HG03354 (cell line): ENCODE data around the gene ZDHHC24.

Experiments
- ATAC-seq: cut with Tn5 transposase; IDR thresholded peaks from one replicate; pipeline ENCODE4 v1.9.1; 2021; ENCODE audit warnings: mild to moderate bottlenecking; ENCODE audit not compliant: unreplicated experiment, poor library complexity, severe bottlenecking

Gene ZDHHC24

GRCh38 chr11:66523611-66524010 lies 22.2 kb downstream of the ZDHHC24 start:
- no peak for ATAC-seq

DNA sequence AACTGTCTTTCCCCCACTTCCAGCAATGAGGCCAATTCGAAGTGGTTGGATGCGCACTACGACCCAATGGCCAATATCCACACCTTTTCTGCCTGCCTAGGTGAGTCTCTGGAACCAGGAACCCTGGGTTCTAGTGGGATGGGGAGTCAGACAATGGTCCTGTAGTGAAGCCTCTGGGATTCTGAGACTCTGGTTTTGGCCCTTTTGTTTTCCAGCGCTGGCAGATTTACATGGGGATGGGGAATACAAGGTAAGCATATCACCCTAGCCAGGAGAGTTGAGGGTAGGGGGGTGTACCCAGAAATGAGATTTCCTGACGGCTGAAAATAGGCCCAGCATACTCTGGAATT lies 34.9 kb downstream of the ZDHHC24 start:
- ATAC-seq: no peak

DNA sequence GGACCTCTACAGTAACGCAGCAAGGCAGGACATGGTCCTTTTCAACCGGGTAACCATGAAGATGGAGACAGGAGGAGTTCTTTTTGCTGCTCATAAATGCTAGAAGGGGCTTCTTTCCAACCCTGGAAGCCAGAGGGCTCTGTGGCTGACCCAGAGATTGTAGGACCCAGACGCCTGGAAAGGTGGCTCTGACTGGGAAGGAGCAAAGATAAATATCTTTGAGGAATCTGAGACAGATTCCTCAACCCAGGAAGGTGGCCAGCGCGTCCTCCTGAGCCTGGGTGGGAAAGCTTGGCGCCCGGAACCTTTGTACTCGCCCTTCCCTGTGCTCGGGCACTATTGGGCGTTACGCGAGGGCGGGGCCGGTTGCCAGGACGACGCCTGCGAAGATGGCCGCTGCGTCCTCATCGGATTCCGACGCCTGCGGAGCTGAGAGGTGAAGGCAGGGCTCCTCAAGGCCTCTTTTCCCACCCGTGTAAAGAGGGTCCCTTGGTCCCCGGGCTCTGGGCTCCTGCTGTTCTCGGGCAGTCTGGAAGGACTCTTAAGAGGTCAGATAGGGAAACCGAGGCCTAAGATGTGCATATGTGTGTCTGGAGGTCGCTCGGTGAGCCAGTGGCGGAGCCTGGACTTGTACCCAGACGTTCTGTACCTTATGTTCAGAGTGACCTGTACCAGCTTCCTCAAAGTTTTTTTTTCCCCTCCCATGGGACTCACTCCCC lies 35.4 kb downstream of the ZDHHC24 start, which contains the start of gene BBS1:
BBS1 (plus strand) TSS at position 365 of the 719 bp plus-strand sequence; CDS start at position 390, 25 bp downstream.
- ATAC-seq: peak; percentile 79

GRCh38 chr11:66509131-66509561 lies 36.7 kb downstream of the ZDHHC24 start:
- ATAC-seq: no peak

DNA sequence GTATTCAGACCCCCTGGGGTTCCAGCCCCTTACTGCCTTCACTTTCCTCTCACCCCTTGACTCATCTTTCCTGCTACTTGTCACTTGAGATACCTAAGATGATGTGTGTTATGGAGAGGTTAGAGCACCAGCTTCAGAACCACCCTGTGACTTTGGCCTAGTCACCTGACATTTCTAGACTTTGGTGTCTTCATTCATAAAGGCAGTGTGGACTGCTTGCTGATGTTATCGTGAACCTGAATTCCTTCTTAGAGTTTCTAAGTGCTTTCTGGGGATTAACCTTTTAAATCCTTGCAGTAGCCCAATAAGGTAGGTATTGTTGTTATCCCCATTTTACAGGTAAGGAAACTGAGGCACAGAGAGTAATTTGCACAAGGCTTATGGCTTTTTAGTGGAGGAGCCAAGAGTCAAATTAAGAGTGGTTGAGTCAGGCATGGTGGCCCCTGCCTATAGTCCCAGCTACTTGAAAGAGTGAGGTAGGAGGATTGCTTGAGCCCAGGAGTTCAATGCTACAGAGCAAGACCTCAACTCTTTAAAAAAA lies 40.5 kb downstream of the ZDHHC24 start:
- ATAC-seq: no peak

DNA sequence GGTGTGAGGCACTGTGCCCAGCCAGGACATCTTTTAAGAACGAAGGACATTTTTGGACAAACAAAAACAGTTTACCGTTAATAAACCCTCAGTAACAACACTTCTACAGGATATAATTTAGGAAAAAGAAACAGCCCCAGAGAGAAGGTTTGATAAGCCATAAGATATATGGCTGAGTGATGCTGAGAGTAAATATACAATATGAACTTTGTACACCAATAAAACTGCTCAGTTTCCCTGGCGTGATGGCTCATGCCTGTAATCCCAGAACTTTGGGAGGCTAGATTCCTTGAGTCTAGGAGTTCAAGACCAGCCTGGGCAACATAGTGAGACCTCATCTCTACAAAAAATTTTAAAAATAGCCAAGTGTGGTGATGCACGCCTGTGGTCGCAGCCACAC lies 47.3 kb downstream of the ZDHHC24 start:
- ATAC-seq: no peak

- no peak for ATAC-seq
Observed at GRCh38 chr11:66497206-66497605, 48.6 kb downstream of the ZDHHC24 start.

DNA sequence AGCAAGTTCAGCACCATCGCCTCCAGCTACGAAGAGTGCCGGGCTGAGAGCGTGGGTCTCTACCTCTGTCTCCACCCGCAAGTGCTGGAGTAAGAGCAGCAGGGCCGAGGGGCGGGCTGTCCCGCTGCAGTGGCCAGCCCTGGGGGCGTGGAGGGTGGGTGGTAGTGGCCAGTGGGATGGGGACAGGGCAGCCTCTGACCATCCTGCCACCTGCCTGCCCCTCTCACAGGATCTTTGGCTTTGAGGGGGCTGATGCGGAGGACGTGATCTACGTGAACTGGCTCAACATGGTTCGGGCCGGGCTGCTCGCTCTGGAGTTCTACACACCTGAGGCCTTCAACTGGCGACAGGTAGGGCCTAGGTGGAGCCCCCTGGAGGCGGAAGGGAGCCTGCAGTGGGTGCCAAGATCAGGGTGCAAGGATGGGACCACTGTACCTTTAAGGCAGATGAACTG lies 50.4 kb downstream of the ZDHHC24 start:
- no peak for ATAC-seq

DNA sequence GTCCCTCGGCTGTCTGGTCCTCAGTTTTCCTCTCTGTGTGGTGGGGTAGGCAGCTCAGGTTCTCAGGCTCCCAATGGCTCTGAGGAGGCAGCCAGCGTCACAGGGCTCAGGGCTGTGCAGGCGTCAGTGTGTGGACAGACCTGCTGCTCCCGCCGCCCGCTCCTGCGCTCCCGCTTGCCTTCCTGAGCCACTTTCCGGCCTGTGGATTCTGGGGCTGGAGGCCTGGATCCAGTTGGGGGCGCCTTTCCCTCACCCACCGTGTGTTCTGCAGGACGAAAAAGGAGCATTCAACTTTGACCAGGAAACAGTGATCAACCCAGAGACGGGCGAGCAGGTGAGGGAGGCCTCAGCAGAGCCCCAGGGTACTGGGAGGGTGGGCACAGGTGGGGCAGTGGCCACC lies 50.9 kb downstream of the ZDHHC24 start:
- no peak for ATAC-seq

DNA sequence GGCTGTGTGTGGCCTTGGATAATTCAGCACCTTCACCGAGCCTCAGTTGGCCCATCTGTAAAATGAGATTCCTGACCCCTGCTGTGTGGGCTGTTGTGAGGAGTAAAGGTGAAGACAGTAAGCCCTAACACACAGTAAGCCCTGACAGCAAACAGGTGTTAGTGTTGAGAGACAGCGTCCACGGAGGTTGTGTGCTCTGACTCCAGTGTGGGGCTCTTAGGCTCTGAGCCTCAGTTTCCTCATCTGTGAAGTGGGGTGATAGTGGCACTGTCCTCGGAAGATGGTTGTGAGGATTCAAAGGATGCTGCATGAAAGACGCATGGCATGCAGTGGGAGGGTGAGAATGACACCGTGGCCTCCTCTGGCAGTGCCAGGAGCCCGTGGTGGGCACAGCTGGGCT lies 51.4 kb downstream of the ZDHHC24 start:
- ATAC-seq: no peak

DNA sequence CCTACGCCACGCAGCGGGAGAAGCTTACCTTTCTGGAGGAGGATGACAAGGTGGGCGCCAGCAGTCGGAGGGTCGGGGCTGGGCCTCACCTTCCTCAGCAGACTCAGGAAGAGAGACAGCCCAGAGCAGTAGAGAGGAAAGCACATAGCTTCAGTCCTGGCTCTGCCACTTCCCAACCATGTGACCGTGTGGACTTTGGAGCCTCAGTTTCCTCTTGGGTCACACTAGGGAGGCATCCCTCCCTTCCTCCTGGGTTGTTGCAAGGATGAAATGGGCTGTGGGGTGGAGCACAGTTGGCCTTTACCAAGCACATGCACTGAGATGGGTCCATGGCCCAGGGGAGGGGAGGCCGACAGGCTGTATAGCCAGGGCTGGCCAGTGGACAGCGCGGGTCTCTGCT lies 52.7 kb downstream of the ZDHHC24 start:
- no peak for ATAC-seq

DNA sequence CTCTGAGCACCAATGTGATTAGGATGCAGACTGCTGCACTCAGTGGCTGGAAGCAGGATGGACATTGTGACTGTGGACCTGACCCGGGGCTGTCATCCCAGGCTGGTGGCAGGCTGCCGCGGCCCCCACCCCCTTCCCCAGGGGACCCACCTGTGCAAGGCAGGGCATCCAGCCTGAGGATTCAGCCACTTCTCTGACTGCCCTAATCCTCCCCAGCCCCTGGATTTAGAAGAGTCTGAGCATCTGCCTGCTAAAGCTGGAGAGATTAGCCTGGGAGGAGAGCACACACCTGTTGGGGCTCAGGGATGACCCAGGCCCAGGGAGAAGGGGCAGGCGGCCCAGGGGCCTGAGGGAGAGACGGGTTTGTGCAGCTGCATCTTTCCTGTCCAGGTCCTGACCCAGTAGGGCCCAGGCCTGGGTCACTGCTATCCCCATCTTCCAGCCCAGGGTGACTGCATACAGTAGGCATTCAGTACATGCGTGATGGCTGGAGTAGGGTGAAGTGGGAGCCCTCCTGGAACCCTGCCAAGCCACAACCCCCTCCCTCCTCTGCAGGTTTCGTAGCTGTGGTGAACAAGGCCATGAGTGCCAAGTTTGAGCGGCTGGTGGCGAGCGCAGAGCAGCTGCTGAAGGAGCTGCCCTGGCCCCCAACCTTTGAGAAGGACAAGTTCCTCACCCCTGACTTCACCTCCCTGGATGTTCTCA lies 53.5 kb downstream of the ZDHHC24 start:
- no peak for ATAC-seq

- no peak for ATAC-seq
Observed at GRCh38 chr11:66491315-66491935, 54.4 kb downstream of the ZDHHC24 start.

GRCh38 chr11:66489636-66490035 lies 56.2 kb downstream of the ZDHHC24 start:
- ATAC-seq: no peak

DNA sequence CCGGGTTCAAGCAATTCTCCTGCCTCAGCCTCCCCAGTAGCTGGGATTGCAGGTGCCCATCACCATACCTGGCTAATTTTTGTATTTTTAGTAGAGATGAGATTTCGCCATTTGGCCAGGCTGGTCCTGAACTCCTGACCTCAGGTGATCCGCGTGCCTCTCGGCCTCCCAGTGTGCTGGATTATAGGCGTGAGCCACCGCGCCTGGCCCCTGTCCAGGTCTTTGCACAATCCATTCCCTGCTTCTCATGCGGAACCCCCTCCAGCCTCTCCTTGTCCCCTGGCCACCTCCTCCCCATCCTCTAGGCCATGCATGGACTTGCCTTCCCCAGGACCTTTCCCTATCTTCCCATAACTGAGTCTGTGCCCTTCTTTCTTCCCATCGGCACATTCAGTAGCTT lies 56.9 kb downstream of the ZDHHC24 start:
- no peak for ATAC-seq

DNA sequence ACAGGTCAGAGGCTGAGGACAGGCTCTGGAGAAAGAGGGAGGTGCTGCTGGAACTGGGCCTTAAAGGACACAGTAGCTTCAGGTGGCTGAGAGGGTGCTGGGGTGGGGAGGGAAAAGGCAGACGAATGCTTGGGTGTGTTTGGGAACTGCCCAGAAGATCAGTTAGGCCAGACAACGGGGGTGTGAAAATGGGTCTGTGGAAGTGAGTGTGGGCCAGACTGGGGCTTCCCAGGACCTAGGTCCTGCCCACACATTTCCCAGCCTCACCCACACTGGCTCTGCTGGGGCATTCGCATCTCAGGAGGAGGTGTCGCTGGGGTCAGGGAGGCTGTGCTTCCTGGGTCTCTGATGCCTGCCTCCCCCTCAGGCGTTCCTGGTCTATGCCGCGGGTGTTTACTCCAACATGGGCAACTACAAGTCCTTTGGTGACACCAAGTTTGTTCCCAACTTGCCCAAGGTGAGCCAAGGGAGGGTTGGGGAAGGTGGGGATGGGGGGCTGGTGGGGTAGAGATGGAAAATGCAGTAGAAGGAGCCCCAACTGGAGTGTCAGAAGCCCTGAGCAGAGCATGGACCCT lies 61.0 kb downstream of the ZDHHC24 start:
- no peak for ATAC-seq

GRCh38 chr11:66480117-66480938 lies 65.5 kb downstream of the ZDHHC24 start, which contains the start of gene DPP3:
TSS of gene DPP3 (plus strand) at chr11:66480434. CDS start at chr11:66482201, 1,767 bp downstream.
- peak; percentile 91 for ATAC-seq

- ATAC-seq: peak; percentile 21
Observed at GRCh38 chr11:66479394-66480116, 66.3 kb downstream of the ZDHHC24 start.
